ENCODE data around the gene VTA1. TPM values are rescaled to one million over a fixed set of nuclear protein-coding genes. Genes with fewer than 3 reads are reported as not detected.

Gene VTA1
- polyA plus RNA-seq, 1 donor from 2014 or later, result 126 TPM

DNA sequence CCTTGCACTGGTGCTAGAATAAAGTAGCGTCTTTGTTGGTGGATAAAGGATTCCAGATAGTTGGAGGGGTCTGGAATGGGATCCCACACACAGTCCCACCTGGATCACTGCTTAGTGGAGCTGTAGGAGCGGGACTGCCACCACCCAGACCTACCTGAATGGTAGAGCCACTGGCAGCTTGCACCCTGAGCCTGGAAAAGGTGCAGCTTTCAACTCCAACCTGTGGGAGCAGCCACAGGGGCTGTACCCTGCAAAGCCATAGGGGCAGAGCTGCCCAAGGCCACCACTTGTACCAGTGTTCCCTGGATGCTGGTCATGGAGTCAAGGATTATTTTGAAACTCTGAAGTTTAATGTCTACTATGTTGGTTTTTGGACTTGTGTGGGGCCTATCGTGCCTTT, 26.9 kb downstream of the VTA1 start:
- Histone ChIP-seq H2AFZ (ENCODE audit: low read depth, low read length) (no peak overlapping the region), H3K36me3 (ENCODE audit: insufficient read depth, low read length) (no peaks in the 10 kb centered on the region), H3K9me2 (ENCODE audit: insufficient read depth, low read length) (no peaks in the 10 kb centered on the region), H3F3A (ENCODE audit: insufficient read depth, low read length, poor library complexity, severe bottlenecking) (no peaks in the 10 kb centered on the region), H3K27ac (ENCODE audit: low read length) (no peak overlapping the region), H3K4me2 (ENCODE audit: low read length) (no peak overlapping the region), H4K20me1 (ENCODE audit: insufficient read depth) (no peaks in the 10 kb centered on the region), H3K4me3 (ENCODE audit: low read length) (no peak overlapping the region), H3K9me3 (ENCODE audit: low read length) (no peaks in the 10 kb centered on the region), H3K9ac (ENCODE audit: low read length) (no peak overlapping the region), H3K27me3 (ENCODE audit: insufficient read depth, low read depth, low read length) (no peaks in the 10 kb centered on the region), H3K79me2 (replicated peaks; ENCODE audit: insufficient read depth, low read length) (no peaks in the 10 kb centered on the region)
- TF ChIP-seq EP300 (conservative IDR thresholded peaks at IDR 0.05; ENCODE audit: poor library complexity, severe bottlenecking), result no peak
- TF ChIP-seq MXI1 (conservative IDR thresholded peaks at IDR 0.05; ENCODE audit: poor library complexity, severe bottlenecking), result no peak
- no peak for TF ChIP-seq SMC3 (conservative IDR thresholded peaks at IDR 0.05; ENCODE audit: poor library complexity)
- no peak for TF ChIP-seq EZH2 (IDR thresholded peaks at IDR 0.05; ENCODE audit: borderline replicate concordance, insufficient read depth, low read length, poor library complexity, severe bottlenecking)
- no peak for TF ChIP-seq POLR2AphosphoS5 (IDR thresholded peaks at IDR 0.05)
- TF ChIP-seq, protein P1, sequence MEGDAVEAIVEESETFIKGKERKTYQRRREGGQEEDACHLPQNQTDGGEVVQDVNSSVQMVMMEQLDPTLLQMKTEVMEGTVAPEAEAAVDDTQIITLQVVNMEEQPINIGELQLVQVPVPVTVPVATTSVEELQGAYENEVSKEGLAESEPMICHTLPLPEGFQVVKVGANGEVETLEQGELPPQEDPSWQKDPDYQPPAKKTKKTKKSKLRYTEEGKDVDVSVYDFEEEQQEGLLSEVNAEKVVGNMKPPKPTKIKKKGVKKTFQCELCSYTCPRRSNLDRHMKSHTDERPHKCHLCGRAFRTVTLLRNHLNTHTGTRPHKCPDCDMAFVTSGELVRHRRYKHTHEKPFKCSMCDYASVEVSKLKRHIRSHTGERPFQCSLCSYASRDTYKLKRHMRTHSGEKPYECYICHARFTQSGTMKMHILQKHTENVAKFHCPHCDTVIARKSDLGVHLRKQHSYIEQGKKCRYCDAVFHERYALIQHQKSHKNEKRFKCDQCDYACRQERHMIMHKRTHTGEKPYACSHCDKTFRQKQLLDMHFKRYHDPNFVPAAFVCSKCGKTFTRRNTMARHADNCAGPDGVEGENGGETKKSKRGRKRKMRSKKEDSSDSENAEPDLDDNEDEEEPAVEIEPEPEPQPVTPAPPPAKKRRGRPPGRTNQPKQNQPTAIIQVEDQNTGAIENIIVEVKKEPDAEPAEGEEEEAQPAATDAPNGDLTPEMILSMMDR (IDR thresholded peaks at IDR 0.05; ENCODE audit: poor library complexity, severe bottlenecking), result no peak
- no peak for TF ChIP-seq RAD21 (conservative IDR thresholded peaks at IDR 0.05)
- no peak for TF ChIP-seq TAF1 (IDR thresholded peaks at IDR 0.05; ENCODE audit: low read depth)
- TF ChIP-seq, protein P2, sequence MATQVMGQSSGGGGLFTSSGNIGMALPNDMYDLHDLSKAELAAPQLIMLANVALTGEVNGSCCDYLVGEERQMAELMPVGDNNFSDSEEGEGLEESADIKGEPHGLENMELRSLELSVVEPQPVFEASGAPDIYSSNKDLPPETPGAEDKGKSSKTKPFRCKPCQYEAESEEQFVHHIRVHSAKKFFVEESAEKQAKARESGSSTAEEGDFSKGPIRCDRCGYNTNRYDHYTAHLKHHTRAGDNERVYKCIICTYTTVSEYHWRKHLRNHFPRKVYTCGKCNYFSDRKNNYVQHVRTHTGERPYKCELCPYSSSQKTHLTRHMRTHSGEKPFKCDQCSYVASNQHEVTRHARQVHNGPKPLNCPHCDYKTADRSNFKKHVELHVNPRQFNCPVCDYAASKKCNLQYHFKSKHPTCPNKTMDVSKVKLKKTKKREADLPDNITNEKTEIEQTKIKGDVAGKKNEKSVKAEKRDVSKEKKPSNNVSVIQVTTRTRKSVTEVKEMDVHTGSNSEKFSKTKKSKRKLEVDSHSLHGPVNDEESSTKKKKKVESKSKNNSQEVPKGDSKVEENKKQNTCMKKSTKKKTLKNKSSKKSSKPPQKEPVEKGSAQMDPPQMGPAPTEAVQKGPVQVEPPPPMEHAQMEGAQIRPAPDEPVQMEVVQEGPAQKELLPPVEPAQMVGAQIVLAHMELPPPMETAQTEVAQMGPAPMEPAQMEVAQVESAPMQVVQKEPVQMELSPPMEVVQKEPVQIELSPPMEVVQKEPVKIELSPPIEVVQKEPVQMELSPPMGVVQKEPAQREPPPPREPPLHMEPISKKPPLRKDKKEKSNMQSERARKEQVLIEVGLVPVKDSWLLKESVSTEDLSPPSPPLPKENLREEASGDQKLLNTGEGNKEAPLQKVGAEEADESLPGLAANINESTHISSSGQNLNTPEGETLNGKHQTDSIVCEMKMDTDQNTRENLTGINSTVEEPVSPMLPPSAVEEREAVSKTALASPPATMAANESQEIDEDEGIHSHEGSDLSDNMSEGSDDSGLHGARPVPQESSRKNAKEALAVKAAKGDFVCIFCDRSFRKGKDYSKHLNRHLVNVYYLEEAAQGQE (IDR thresholded peaks at IDR 0.05; ENCODE audit: borderline replicate concordance), result no peak

GRCh38 chr6:142174703-142175102, 27.6 kb downstream of the VTA1 start:
- Histone ChIP-seq H3K9ac (ENCODE audit: low read length) (no peak overlapping the region), H3K36me3 (ENCODE audit: insufficient read depth, low read length) (no peaks in the 10 kb centered on the region), H3K9me3 (ENCODE audit: low read length) (no peaks in the 10 kb centered on the region), H4K20me1 (ENCODE audit: insufficient read depth) (no peaks in the 10 kb centered on the region), H3F3A (ENCODE audit: insufficient read depth, low read length, poor library complexity, severe bottlenecking) (no peaks in the 10 kb centered on the region), H2AFZ (ENCODE audit: low read depth, low read length) (no peak overlapping the region), H3K27ac (ENCODE audit: low read length) (no peak overlapping the region), H3K4me3 (ENCODE audit: low read length) (no peak overlapping the region), H3K4me2 (ENCODE audit: low read length) (no peak overlapping the region), H3K9me2 (ENCODE audit: insufficient read depth, low read length) (no peaks in the 10 kb centered on the region), H3K27me3 (ENCODE audit: insufficient read depth, low read depth, low read length) (no peaks in the 10 kb centered on the region), H3K79me2 (replicated peaks; ENCODE audit: insufficient read depth, low read length) (no peaks in the 10 kb centered on the region)
- TF ChIP-seq EZH2 (IDR thresholded peaks at IDR 0.05; ENCODE audit: borderline replicate concordance, insufficient read depth, low read length, poor library complexity, severe bottlenecking) (no peak), SMC3 (conservative IDR thresholded peaks at IDR 0.05; ENCODE audit: poor library complexity) (no peak), MXI1 (conservative IDR thresholded peaks at IDR 0.05; ENCODE audit: poor library complexity, severe bottlenecking) (no peak), POLR2AphosphoS5 (IDR thresholded peaks at IDR 0.05) (no peak), TAF1 (IDR thresholded peaks at IDR 0.05; ENCODE audit: low read depth) (no peak), RAD21 (conservative IDR thresholded peaks at IDR 0.05) (no peak), EP300 (conservative IDR thresholded peaks at IDR 0.05; ENCODE audit: poor library complexity, severe bottlenecking) (no peak)
- TF ChIP-seq, protein P1 (IDR thresholded peaks at IDR 0.05; ENCODE audit: poor library complexity, severe bottlenecking), result no peak
- TF ChIP-seq, protein P2 (IDR thresholded peaks at IDR 0.05; ENCODE audit: borderline replicate concordance), result no peak
